Measurements from ENCODE around the gene SMURF1. TPM values are rescaled to one million over a fixed set of nuclear protein-coding genes. Genes with fewer than 3 reads are reported as not detected.

SMURF1 gene
- total and polyA plus RNA-seq, 2 of the 8 experiments (the other 6 are each of a cell fraction or from before 2014, with no cell fraction given), result 9.6 to 24.5 TPM

- Histone ChIP-seq H3K23me2 (ENCODE audit: low read depth, low read length) (no peaks in the 10 kb centered on the region), H4K8ac (ENCODE audit: extremely low read depth, insufficient read depth, low read length) (no peak overlapping the region), H3K4me2 (ENCODE audit: insufficient read depth in 1 of 2, low read depth in 2 of 2, low read length in 2 of 2) (no peak overlapping the region), H3K27ac (ENCODE audit: low read depth, low read length) (no peak overlapping the region), H3K56ac (replicated peaks; ENCODE audit: insufficient read length, low read depth, low read length) (no peak overlapping the region), H3K4me3 (ENCODE audit: extremely low read depth in 1 of 4, insufficient read depth in 2 of 4, low read depth in 3 of 4, low read length in 4 of 4) (no peak overlapping the region), H3K79me2 (ENCODE audit: control insufficient read depth in 1 of 2, insufficient read depth in 2 of 2, low read length in 2 of 2) (peaks cover 9 to 90% of the 10 kb centered on the region in 2 experiments; a peak in 3 of 4 replicates), H2AK5ac (ENCODE audit: low read depth, low read length) (0 out of 2 replicates have a peak overlapping the region, but pooled peaks have one; percentile 3), H2BK20ac (ENCODE audit: low read length) (no peak overlapping the region), H2BK5ac (ENCODE audit: low read depth, low read length) (no peak overlapping the region), H4K20me1 (replicated peaks in 1 of 2; ENCODE audit: control insufficient read depth in 1 of 2, insufficient read depth in 2 of 2, low read length in 2 of 2) (peaks cover 0 to 4% of the 10 kb centered on the region in 2 experiments), H2BK12ac (ENCODE audit: low read depth, low read length) (no peak overlapping the region), H3K4me1 (replicated peaks in 1 of 4; ENCODE audit: control insufficient read depth in 3 of 4, insufficient read depth in 4 of 4, low read length in 3 of 4) (peaks cover 0 to 8% (median 2%) of the 10 kb centered on the region in 4 experiments; a peak in 2 of 7 replicates), H2BK120ac (replicated peaks; ENCODE audit: low read depth, low read length) (no peak overlapping the region), H4K91ac (replicated peaks; ENCODE audit: insufficient read length, low read length) (no peak overlapping the region), H3K14ac (ENCODE audit: insufficient read length) (no peak overlapping the region), H2BK15ac (ENCODE audit: low read length) (no peak overlapping the region), H2AFZ (ENCODE audit: low read length) (no peak overlapping the region), H3K23ac (ENCODE audit: insufficient read length) (no peak overlapping the region), H3K36me3 (ENCODE audit: control insufficient read depth in 2 of 4, insufficient read depth in 4 of 4, low read length in 3 of 4) (no peaks in the 10 kb centered on the region), H3K9me3 (ENCODE audit: insufficient read depth in 2 of 2, low read depth in 1 of 2, low read length in 1 of 2) (no peaks in the 10 kb centered on the region), H3K27me3 (replicated peaks in 1 of 4; ENCODE audit: control insufficient read depth in 3 of 4, extremely low read depth in 1 of 4, insufficient read depth in 3 of 4, low read length in 3 of 4) (no peaks in the 10 kb centered on the region), H3K79me1 (ENCODE audit: low read depth, low read length) (peaks cover 4% of the 10 kb centered on the region), H3K4ac (replicated peaks; ENCODE audit: insufficient read length, low read depth, low read length) (no peak overlapping the region), H4K5ac (ENCODE audit: insufficient read length, low read depth, low read length) (no peak overlapping the region), H3K18ac (ENCODE audit: extremely low read depth, low read length) (no peak overlapping the region), H3K9ac (replicated peaks in 1 of 4; ENCODE audit: extremely low read depth in 1 of 4, low read depth in 3 of 4, low read length in 3 of 4) (no peak overlapping the region)
- CTCF ChIA-PET (ENCODE audit: partially characterized antibody), result no interaction called here
- FAIRE-seq, result no peak
- 95% methylated on average over 11 of the region's 11 CpGs; no CpG with 5 or more reads in 1 of the 2 experiments for WGBS, 2 experiments (ENCODE audit: extremely low coverage in 1 of 2, insufficient coverage in 1 of 2, insufficient read length in 1 of 2, insufficient replicate concordance in 2 of 2, low coverage in 1 of 2, low lambda C conversion rate in 2 of 2, missing lambda C conversion rate in 1 of 2)
- TF ChIP-seq SP4 (IDR thresholded peaks at IDR 0.05; ENCODE audit: low read length) (no peak), MAFK (IDR thresholded peaks at IDR 0.05; ENCODE audit: low read depth, low read length) (no peak), ZNF274 (IDR thresholded peaks at IDR 0.05; ENCODE audit: borderline replicate concordance, extremely low read depth, low read length) (no peak), RAD21 (IDR thresholded peaks at IDR 0.05 in 1 of 2, conservative IDR thresholded peaks at IDR 0.05 in 1 of 2; ENCODE audit: low read depth in 2 of 2, low read length in 2 of 2) (no peak), CEBPB (IDR thresholded peaks at IDR 0.05; ENCODE audit: low read depth, low read length) (no peak), SRF (IDR thresholded peaks at IDR 0.05; ENCODE audit: low read depth, low read length) (no peak)
- DNase-seq (ENCODE audit: low read depth in 1 of 2, low spot score in 2 of 2), result no peak
- POLR2A ChIA-PET (ENCODE audit: partially characterized antibody), result no interaction called here
Measured at GRCh38 chr7:99092064-99092720, 51.7 kb downstream of the SMURF1 start.

Data from H1 (cell line).